Neural cell (in vitro differentiated cells): ENCODE results near the gene CEACAM8. TPM values are rescaled to one million over a fixed set of nuclear protein-coding genes. Genes with fewer than 3 reads are reported as not detected.

Experiments
- H2AFZ ChIP-seq: fragments of 200-600, 300-800 bp; sonication (generic), shearing (Covaris generic); 2 replicates; pipeline ENCODE4 v1.6.0; 2014; ENCODE audit warnings: low read depth, mild to moderate bottlenecking, antibody characterized with exemption, low read length, moderate library complexity
- H3F3A ChIP-seq: fragments of 200-600 bp; shearing (Covaris generic); 2 replicates; pipeline ENCODE4 v1.6.1; 2016; ENCODE audit warnings: mild to moderate bottlenecking, moderate library complexity, mixed read lengths, antibody characterized with exemption, low read length; ENCODE audit not compliant: insufficient read depth, poor library complexity, severe bottlenecking
- H3K27ac ChIP-seq: fragments of 200-600, 300-800 bp; sonication (generic), shearing (Covaris generic); 2 replicates; pipeline ENCODE4 v1.5.1; 2014; ENCODE audit warnings: mild to moderate bottlenecking, low read length, moderate library complexity
- H3K27me3 ChIP-seq: fragments of 300-800, 200-600 bp; sonication (generic), shearing (Covaris generic); 2 replicates; pipeline ENCODE4 v1.6.0; 2014; ENCODE audit warnings: mild to moderate bottlenecking, low read depth, low read length, moderate library complexity; ENCODE audit not compliant: insufficient read depth
- H3K36me3 ChIP-seq: fragments of 300-800, 200-600 bp; sonication (generic), shearing (Covaris generic); 2 replicates; pipeline ENCODE4 v1.5.1; 2014; ENCODE audit warnings: mild to moderate bottlenecking, antibody characterized with exemption, low read length, moderate library complexity; ENCODE audit not compliant: insufficient read depth
- H3K4me2 ChIP-seq: fragments of 300-800, 200-600 bp; sonication (generic), shearing (Covaris generic); 2 replicates; pipeline ENCODE4 v1.6.0; 2014; ENCODE audit warnings: mild to moderate bottlenecking, low read length
- H3K4me3 ChIP-seq: fragments of 300-800, 200-600 bp; sonication (generic), shearing (Covaris generic); 2 replicates; pipeline ENCODE4 v1.5.1; 2014; ENCODE audit warnings: mild to moderate bottlenecking, low read length, moderate library complexity
- H3K79me2 ChIP-seq: fragments of 200-600 bp; shearing (Covaris generic); replicated peaks from 2 replicates; pipeline ENCODE4 v1.6.0; 2014; ENCODE audit warnings: mild to moderate bottlenecking, low read length, moderate library complexity; ENCODE audit not compliant: insufficient read depth
- H3K9ac ChIP-seq: fragments of 300-800, 200-600 bp; sonication (generic), shearing (Covaris generic); 2 replicates; pipeline ENCODE4 v1.6.1; 2016; ENCODE audit warnings: mild to moderate bottlenecking, low read length, mixed read lengths
- H3K9me2 ChIP-seq: fragments of 200-600 bp; shearing (Covaris generic); 2 replicates; pipeline ENCODE4 v1.6.1; 2016; ENCODE audit warnings: mild to moderate bottlenecking, low read length, mixed read lengths; ENCODE audit not compliant: insufficient read depth
- H3K9me3 ChIP-seq: fragments of 200-600, 300-800 bp; sonication (generic), shearing (Covaris generic); 2 replicates; pipeline ENCODE4 v1.6.1; 2016; ENCODE audit warnings: mild to moderate bottlenecking, mixed run types, low read length, moderate library complexity, mixed read lengths
- H4K20me1 ChIP-seq: fragments of 200-600 bp; shearing (Covaris generic); 2 replicates; pipeline ENCODE4 v1.6.1; 2016; ENCODE audit warnings: mild to moderate bottlenecking, mixed run types; ENCODE audit not compliant: insufficient read depth
- EP300 ChIP-seq: fragments of 450-650 bp; conservative IDR thresholded peaks from 2 replicates; pipeline ENCODE4 v1.6.1; 2014; ENCODE audit warnings: antibody characterized with exemption, mild to moderate bottlenecking, moderate library complexity; ENCODE audit not compliant: poor library complexity, severe bottlenecking
- EZH2 ChIP-seq: fragments of 200-600, 300-800 bp; shearing (Covaris generic), sonication (generic); IDR thresholded peaks from 2 replicates; pipeline ENCODE4 v1.6.1; 2014; ENCODE audit warnings: antibody characterized with exemption, low read length, borderline replicate concordance, mild to moderate bottlenecking; ENCODE audit not compliant: insufficient read depth, poor library complexity, severe bottlenecking
- MXI1 ChIP-seq: fragments of 450-650 bp; conservative IDR thresholded peaks from 2 replicates; pipeline ENCODE4 v1.6.1; 2014; ENCODE audit warnings: antibody characterized with exemption, mild to moderate bottlenecking; ENCODE audit not compliant: poor library complexity, severe bottlenecking
- POLR2AphosphoS5 ChIP-seq: IDR thresholded peaks from 2 replicates; pipeline ENCODE4 v1.6.1; 2012
- RAD21 ChIP-seq: fragments of 450-650 bp; conservative IDR thresholded peaks from 2 replicates; pipeline ENCODE4 v1.6.1; 2014; ENCODE audit warnings: antibody characterized with exemption, mild to moderate bottlenecking, moderate library complexity
- REST ChIP-seq: IDR thresholded peaks from 2 replicates; pipeline ENCODE4 v1.6.1; 2012; ENCODE audit warnings: borderline replicate concordance
- SMC3 ChIP-seq: fragments of 450-650 bp; conservative IDR thresholded peaks from 2 replicates; pipeline ENCODE4 v1.6.1; 2014; ENCODE audit warnings: antibody characterized with exemption, mild to moderate bottlenecking, moderate library complexity; ENCODE audit not compliant: poor library complexity
- TAF1 ChIP-seq: IDR thresholded peaks from 2 replicates; pipeline ENCODE4 v1.6.1; 2012; ENCODE audit warnings: low read depth
- polyA plus RNA-seq: library from polyadenylated mRNA; depleted of rRNA; stranded (reverse); fragments of >200 nt; gene quantifications from 2 replicates; pipeline ENCODE4 v1.2.3, GENCODE V29; 2014
- TF ChIP-seq, protein P1 (sequence below): fragments of 450-650 bp; IDR thresholded peaks from 2 replicates; pipeline ENCODE4 v1.5.1; 2014; ENCODE audit warnings: antibody characterized with exemption, mild to moderate bottlenecking, moderate library complexity; ENCODE audit not compliant: poor library complexity, severe bottlenecking

Gene CEACAM8
- polyA plus RNA-seq, 1 donor from 2014 or later = not detected

- TF ChIP-seq TAF1 = no peak
- Histone ChIP-seq H3K4me3 (no peak overlapping the region), H4K20me1 (no peaks in the 10 kb centered on the region), H2AFZ (no peak overlapping the region), H3K9me2 (no peaks in the 10 kb centered on the region), H3K9me3 (no peaks in the 10 kb centered on the region), H3K27me3 (no peaks in the 10 kb centered on the region), H3K9ac (no peak overlapping the region), H3K27ac (no peak overlapping the region), H3F3A (no peaks in the 10 kb centered on the region), H3K4me2 (no peak overlapping the region), H3K79me2 (no peaks in the 10 kb centered on the region), H3K36me3 (no peaks in the 10 kb centered on the region)
These were observed 27.2 kb downstream of the CEACAM8 start for GRCh38 chr19:42567567-42567966.

GRCh38 chr19:42563352-42564210 lies 31.1 kb downstream of the CEACAM8 start:
- no peaks in the 10 kb centered on the region for H3K9me3 ChIP-seq
- H3K9ac ChIP-seq = no peak overlapping the region
- no peak overlapping the region for H3K4me2 ChIP-seq
- no peaks in the 10 kb centered on the region for H3F3A ChIP-seq
- no peaks in the 10 kb centered on the region for H3K79me2 ChIP-seq
- TF ChIP-seq RAD21 (peak; percentile 61), SMC3 (peak; percentile 63), EZH2 (no peak)
- TF ChIP-seq, protein P1, sequence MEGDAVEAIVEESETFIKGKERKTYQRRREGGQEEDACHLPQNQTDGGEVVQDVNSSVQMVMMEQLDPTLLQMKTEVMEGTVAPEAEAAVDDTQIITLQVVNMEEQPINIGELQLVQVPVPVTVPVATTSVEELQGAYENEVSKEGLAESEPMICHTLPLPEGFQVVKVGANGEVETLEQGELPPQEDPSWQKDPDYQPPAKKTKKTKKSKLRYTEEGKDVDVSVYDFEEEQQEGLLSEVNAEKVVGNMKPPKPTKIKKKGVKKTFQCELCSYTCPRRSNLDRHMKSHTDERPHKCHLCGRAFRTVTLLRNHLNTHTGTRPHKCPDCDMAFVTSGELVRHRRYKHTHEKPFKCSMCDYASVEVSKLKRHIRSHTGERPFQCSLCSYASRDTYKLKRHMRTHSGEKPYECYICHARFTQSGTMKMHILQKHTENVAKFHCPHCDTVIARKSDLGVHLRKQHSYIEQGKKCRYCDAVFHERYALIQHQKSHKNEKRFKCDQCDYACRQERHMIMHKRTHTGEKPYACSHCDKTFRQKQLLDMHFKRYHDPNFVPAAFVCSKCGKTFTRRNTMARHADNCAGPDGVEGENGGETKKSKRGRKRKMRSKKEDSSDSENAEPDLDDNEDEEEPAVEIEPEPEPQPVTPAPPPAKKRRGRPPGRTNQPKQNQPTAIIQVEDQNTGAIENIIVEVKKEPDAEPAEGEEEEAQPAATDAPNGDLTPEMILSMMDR = peak; percentile 69
- no peak overlapping the region for H2AFZ ChIP-seq
- H4K20me1 ChIP-seq = no peaks in the 10 kb centered on the region
- H3K36me3 ChIP-seq = no peaks in the 10 kb centered on the region
- H3K27ac ChIP-seq = no peak overlapping the region
- H3K27me3 ChIP-seq = no peaks in the 10 kb centered on the region
- H3K9me2 ChIP-seq = no peaks in the 10 kb centered on the region
- no peak overlapping the region for H3K4me3 ChIP-seq

- Histone ChIP-seq H3K27ac (no peak overlapping the region), H3K9ac (no peak overlapping the region), H3K4me3 (no peak overlapping the region), H3K36me3 (no peaks in the 10 kb centered on the region), H2AFZ (no peak overlapping the region), H3K4me2 (no peak overlapping the region), H3K9me2 (no peaks in the 10 kb centered on the region), H3K79me2 (no peaks in the 10 kb centered on the region), H3K27me3 (no peaks in the 10 kb centered on the region), H3K9me3 (no peaks in the 10 kb centered on the region), H3F3A (no peaks in the 10 kb centered on the region), H4K20me1 (no peaks in the 10 kb centered on the region)
- no peak for TF ChIP-seq RAD21
- no peak for TF ChIP-seq MXI1
- TF ChIP-seq EZH2 = no peak
- no peak for TF ChIP-seq REST
- TF ChIP-seq, protein P1 = no peak
- no peak for TF ChIP-seq SMC3
- TF ChIP-seq POLR2AphosphoS5 = no peak
- TF ChIP-seq EP300 = no peak
- no peak for TF ChIP-seq TAF1
These were observed 33.2 kb downstream of the CEACAM8 start for GRCh38 chr19:42561512-42561911.
